Type B pancreatic cell (in vitro differentiated cells): ENCODE measurements around the gene PRND. TPM values are rescaled to one million over a fixed set of nuclear protein-coding genes. Genes with fewer than 3 reads are reported as not detected.
"Not testable (repeated sequence)": the region's sequence is repeated elsewhere in the genome, so short reads cannot be mapped to it uniquely, and the experiment has no call there.

Source experiments
- DNase-seq: peaks from one replicate; pipeline ENCODE4 v3.0.0; 2021; ENCODE audit warnings: mixed read lengths; ENCODE audit not compliant: unreplicated experiment; ENCODE audit errors: extremely low spot score
- H3K27ac Mint-ChIP-seq: 2 replicates; pipeline ENCODE4 v1.8.0; 2021; ENCODE audit warnings: mild to moderate bottlenecking, mixed read lengths
- H3K27me3 Mint-ChIP-seq: 2 replicates; pipeline ENCODE4 v1.8.0; 2021; ENCODE audit warnings: mixed read lengths
- H3K36me3 Mint-ChIP-seq: 2 replicates; pipeline ENCODE4 v1.8.0; 2021; ENCODE audit warnings: mixed read lengths
- H3K4me1 Mint-ChIP-seq: one replicate; pipeline ENCODE4 v1.8.0; 2021; ENCODE audit warnings: mixed read lengths; ENCODE audit not compliant: unreplicated experiment
- H3K4me3 Mint-ChIP-seq: 2 replicates; pipeline ENCODE4 v1.8.0; 2021; ENCODE audit warnings: mild to moderate bottlenecking, mixed read lengths
- H3K9me3 Mint-ChIP-seq: 2 replicates; pipeline ENCODE4 v1.8.0; 2021; ENCODE audit warnings: mixed read lengths
- CTCF ChIP-seq: fragments of 200-600 bp; sonication (generic); conservative IDR thresholded peaks from 2 replicates; pipeline ENCODE4 v1.5.0; 2021; ENCODE audit warnings: antibody characterized with exemption, mild to moderate bottlenecking
- total RNA-seq: library from RNA; stranded (reverse); gene quantifications from 2 replicates; pipeline ENCODE4 v1.2.1, GENCODE V29; 2021; ENCODE audit warnings: low replicate concordance

Gene PRND
- total RNA-seq, 1 donor from 2014 or later: 0.48 TPM

DNA sequence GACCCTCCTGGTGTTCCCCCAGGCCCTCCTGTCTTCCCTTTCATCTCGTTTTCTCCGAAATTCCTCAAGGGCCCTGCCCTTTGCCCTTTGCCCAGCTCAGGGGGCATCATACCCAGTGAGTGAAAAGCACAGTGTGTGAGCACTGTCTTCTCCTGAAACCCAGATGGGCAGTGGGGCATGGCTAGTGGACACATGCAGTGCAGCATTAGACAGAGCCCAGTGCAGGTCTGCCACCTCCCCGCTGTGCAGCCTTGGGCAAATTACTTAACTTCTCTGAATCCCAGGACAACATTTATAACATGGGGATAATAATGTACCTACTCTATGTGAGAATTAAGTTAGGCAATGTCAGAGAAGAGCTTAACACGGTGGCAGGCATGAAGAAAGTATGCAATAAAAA, 1.3 kb downstream of the PRND start:
- Mint-ChIP-seq H3K36me3 (no peaks in the 10 kb centered on the region), H3K4me3 (no peak overlapping the region), H3K27ac (no peak overlapping the region), H3K9me3 (no peaks in the 10 kb centered on the region), H3K27me3 (peaks cover 17% of the 10 kb centered on the region), H3K4me1 (peaks cover 14% of the 10 kb centered on the region)
- no peak for DNase-seq
- no peak for TF ChIP-seq CTCF

DNA sequence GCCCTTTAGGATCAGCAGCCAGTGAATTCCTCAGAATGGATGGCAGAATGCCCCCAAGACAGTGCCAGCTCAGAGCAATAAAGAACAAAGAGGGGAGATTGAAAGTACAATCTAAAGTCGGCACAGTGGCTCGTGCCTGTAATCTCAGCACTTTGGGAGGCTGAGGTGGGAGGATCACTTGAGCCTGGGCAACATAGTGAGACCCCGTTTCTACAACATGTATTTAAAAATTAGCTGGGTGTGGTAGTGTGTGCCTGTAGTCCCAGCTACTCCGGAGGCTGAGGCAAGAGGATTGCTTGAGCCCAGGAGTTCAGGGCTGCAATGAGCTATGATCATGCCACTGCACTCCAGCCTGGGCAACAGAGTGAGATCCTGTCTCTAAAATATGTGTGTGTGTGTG, 1.8 kb downstream of the PRND start:
- Mint-ChIP-seq H3K4me1 (peaks cover 14% of the 10 kb centered on the region), H3K27me3 (peaks cover 20% of the 10 kb centered on the region)
- H3K36me3 Mint-ChIP-seq, H3K4me3 Mint-ChIP-seq, DNase-seq, H3K9me3 Mint-ChIP-seq, H3K27ac Mint-ChIP-seq: not testable (repeated sequence)

- H3K9me3 Mint-ChIP-seq: no peaks in the 10 kb centered on the region
These were observed 3.0 kb downstream of the PRND start for GRCh38 chr20:4724459-4725262.

DNA sequence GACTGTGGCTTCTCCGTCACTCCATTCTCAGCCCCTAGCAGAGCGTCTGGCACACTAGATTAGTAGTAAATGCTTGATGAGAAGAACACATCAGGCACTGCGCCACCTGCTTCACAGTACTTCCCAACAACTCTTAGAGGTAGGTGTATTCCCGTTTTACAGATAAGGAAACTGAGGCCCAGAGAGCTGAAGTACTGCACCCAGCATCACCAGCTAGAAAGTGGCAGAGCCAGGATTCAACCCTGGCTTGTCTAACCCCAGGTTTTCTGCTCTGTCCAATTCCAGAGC, 3.5 kb downstream of the PRND start:
- Mint-ChIP-seq H3K4me3 (no peak overlapping the region), H3K4me1 (peaks cover 9% of the 10 kb centered on the region), H3K27me3 (peaks cover 23% of the 10 kb centered on the region), H3K36me3 (no peaks in the 10 kb centered on the region), H3K27ac (no peak overlapping the region), H3K9me3 (no peaks in the 10 kb centered on the region)
- no peak for TF ChIP-seq CTCF
- DNase-seq: no peak

More at GRCh38 chr20:4724459-4725262, 3.0 kb downstream of the PRND start:
- Mint-ChIP-seq H3K27ac (no peak overlapping the region), H3K27me3 (peaks cover 23% of the 10 kb centered on the region), H3K4me3 (no peak overlapping the region), H3K36me3 (no peaks in the 10 kb centered on the region), H3K4me1 (peaks cover 14% of the 10 kb centered on the region)
- no peak for DNase-seq
- no peak for TF ChIP-seq CTCF

- no peak for TF ChIP-seq CTCF
- no peaks in the 10 kb centered on the region for H3K9me3 Mint-ChIP-seq
- H3K4me3 Mint-ChIP-seq: no peak overlapping the region
- no peaks in the 10 kb centered on the region for H3K36me3 Mint-ChIP-seq
- peaks cover 27% of the 10 kb centered on the region for H3K27me3 Mint-ChIP-seq
- H3K27ac Mint-ChIP-seq: no peak overlapping the region
- no peak for DNase-seq
- no peaks in the 10 kb centered on the region for H3K4me1 Mint-ChIP-seq
These were observed 5.1 kb downstream of the PRND start for GRCh38 chr20:4726710-4727397.

DNA sequence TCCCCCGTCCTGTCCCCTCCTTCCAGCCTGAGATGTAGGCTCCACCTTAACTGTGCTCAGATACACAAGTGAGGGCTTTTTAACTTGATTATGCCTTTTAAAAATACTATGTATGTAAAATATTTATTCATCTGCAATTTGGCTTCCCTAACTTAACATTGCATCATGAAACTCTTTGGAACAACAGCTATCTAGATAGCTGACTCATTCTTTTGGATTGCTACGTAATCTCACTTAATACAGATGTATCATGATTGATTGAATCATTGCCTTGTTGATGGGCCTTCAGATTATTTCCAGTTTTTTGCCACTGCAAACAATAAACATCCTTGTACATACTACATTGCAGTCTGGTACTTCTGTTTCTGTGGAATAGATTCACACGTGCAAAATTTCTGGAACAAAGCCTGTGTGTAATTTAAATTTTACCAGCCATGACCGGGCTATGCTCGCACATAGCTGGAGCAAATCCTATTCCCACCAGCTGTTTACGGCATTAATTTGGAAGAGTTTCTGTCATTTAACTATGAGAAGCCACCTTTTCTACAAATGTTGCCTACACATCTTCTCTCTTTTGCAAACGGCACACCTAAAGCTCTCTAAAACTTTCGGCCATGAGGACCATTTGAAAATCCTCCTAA, 6.5 kb downstream of the PRND start:
- H3K9me3 Mint-ChIP-seq: no peaks in the 10 kb centered on the region
- H3K27ac Mint-ChIP-seq: no peak overlapping the region
- H3K27me3 Mint-ChIP-seq: peaks cover 32% of the 10 kb centered on the region
- no peak for TF ChIP-seq CTCF
- H3K4me3 Mint-ChIP-seq: no peak overlapping the region
- H3K36me3 Mint-ChIP-seq: no peaks in the 10 kb centered on the region
- H3K4me1 Mint-ChIP-seq: no peaks in the 10 kb centered on the region
- no peak for DNase-seq
